ENCODE measurements around the gene KAZN. TPM values are rescaled to one million over a fixed set of nuclear protein-coding genes. Genes with fewer than 3 reads are reported as not detected.

The KAZN gene
- total RNA-seq, 1 experiment from 2014 or later: 15.6 TPM

DNA sequence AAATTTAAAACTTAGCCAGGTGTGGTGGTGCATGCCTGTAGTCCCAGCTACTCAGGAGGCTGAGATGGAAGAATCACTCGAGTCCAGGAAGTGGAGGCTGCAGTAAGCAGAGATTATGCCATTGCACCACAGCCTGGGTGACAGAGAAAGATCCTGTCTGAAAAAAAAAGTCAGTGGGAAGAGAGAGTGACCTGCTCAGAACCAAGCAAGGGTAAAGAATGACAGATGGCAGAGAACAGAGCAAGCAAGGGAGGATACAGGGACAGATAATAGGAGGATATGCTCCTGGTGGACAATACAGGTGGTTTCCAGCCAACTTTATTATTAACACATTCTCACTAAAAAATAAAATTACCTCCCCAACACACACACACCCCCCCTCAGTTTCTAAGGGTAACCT, 550.5 kb downstream of the KAZN start:
- no peaks in the 10 kb centered on the region for H3K9me2 ChIP-seq (ENCODE audit: insufficient read depth)
- no peak overlapping the region for H2AFZ ChIP-seq
- CTCF ChIA-PET: no interaction called here
- no peaks in the 10 kb centered on the region for H3F3A ChIP-seq (ENCODE audit: insufficient read depth, low read depth)
- no peak for DNase-seq
- H3K27ac ChIP-seq: no peak overlapping the region
- no peaks in the 10 kb centered on the region for H3K9me3 ChIP-seq (ENCODE audit: insufficient read depth, low read depth)
- TF ChIP-seq, protein P1, sequence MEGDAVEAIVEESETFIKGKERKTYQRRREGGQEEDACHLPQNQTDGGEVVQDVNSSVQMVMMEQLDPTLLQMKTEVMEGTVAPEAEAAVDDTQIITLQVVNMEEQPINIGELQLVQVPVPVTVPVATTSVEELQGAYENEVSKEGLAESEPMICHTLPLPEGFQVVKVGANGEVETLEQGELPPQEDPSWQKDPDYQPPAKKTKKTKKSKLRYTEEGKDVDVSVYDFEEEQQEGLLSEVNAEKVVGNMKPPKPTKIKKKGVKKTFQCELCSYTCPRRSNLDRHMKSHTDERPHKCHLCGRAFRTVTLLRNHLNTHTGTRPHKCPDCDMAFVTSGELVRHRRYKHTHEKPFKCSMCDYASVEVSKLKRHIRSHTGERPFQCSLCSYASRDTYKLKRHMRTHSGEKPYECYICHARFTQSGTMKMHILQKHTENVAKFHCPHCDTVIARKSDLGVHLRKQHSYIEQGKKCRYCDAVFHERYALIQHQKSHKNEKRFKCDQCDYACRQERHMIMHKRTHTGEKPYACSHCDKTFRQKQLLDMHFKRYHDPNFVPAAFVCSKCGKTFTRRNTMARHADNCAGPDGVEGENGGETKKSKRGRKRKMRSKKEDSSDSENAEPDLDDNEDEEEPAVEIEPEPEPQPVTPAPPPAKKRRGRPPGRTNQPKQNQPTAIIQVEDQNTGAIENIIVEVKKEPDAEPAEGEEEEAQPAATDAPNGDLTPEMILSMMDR (conservative IDR thresholded peaks at IDR 0.05): no peak
- no peak for TF ChIP-seq EZH2 (IDR thresholded peaks at IDR 0.05; ENCODE audit: low read depth)
- no peaks in the 10 kb centered on the region for H3K4me1 ChIP-seq (replicated peaks; ENCODE audit: insufficient read depth)
- no TSS peak for BruUV-seq (replicated peaks)
- no peaks in the 10 kb centered on the region for H4K20me1 ChIP-seq (ENCODE audit: insufficient read depth)
- intact Hi-C loops (cut with micrococcal nuclease; ENCODE audit: unreplicated experiment): no loop called here
- H3K79me2 ChIP-seq (ENCODE audit: low read depth): no peaks in the 10 kb centered on the region
- H3K36me3 ChIP-seq (ENCODE audit: low read depth): no peaks in the 10 kb centered on the region
- POLR2A ChIA-PET (ENCODE audit: unreplicated experiment): no interaction called here
- no peaks in the 10 kb centered on the region for H3K27me3 ChIP-seq (ENCODE audit: insufficient read depth, low read depth)
- no peak overlapping the region for H3K4me3 ChIP-seq
- H3K4me2 ChIP-seq: no peak overlapping the region

DNA sequence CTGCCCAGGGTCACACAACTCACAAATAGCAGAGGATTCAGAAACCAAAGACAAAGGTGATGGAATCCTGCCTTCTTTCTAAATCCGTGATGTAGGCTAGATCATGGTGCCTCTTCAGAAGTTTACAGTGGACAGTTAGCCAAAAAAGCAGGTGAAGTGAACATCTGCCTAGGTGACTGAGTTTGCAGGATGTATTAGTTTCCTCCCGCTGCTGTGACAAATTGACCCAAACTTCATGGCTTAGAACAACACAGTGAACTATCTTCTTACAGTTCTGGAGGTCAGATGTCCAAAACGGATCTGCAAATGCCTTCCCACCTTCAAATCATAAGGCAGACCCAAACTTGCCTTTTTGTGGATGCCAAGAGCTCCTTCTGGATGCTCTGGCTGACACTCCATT, 551.9 kb downstream of the KAZN start:
- Histone ChIP-seq H3K79me2 (ENCODE audit: low read depth) (peaks cover 11% of the 10 kb centered on the region), H3K27me3 (ENCODE audit: insufficient read depth, low read depth) (no peaks in the 10 kb centered on the region), H3K4me3 (no peak overlapping the region), H3K4me1 (replicated peaks; ENCODE audit: insufficient read depth) (no peaks in the 10 kb centered on the region), H3K4me2 (no peak overlapping the region), H3K36me3 (ENCODE audit: low read depth) (no peaks in the 10 kb centered on the region), H4K20me1 (ENCODE audit: insufficient read depth) (no peaks in the 10 kb centered on the region), H2AFZ (no peak overlapping the region), H3F3A (ENCODE audit: insufficient read depth, low read depth) (no peaks in the 10 kb centered on the region), H3K27ac (no peak overlapping the region), H3K9me2 (ENCODE audit: insufficient read depth) (no peaks in the 10 kb centered on the region), H3K9me3 (ENCODE audit: insufficient read depth, low read depth) (no peaks in the 10 kb centered on the region)
- CTCF ChIA-PET: interaction anchor here (0.8 to 1.2 kb wide), 3 partner anchors 8 to 122 kb away, joined by 3 read pairs; no protein-coding TSS in a partner anchor
- BruUV-seq (replicated peaks): no TSS peak
- DNase-seq: no peak
- POLR2A ChIA-PET (ENCODE audit: unreplicated experiment): no interaction called here
- TF ChIP-seq EZH2 (IDR thresholded peaks at IDR 0.05; ENCODE audit: low read depth): no peak
- TF ChIP-seq, protein P1 (conservative IDR thresholded peaks at IDR 0.05): no peak
- intact Hi-C loops (cut with micrococcal nuclease; ENCODE audit: unreplicated experiment): loop anchor here (5.0 to 10.0 kb wide), 2 partner anchors 267 to 374 kb away; partner anchors contain the start of genes CASP9 and DNAJC16

DNA sequence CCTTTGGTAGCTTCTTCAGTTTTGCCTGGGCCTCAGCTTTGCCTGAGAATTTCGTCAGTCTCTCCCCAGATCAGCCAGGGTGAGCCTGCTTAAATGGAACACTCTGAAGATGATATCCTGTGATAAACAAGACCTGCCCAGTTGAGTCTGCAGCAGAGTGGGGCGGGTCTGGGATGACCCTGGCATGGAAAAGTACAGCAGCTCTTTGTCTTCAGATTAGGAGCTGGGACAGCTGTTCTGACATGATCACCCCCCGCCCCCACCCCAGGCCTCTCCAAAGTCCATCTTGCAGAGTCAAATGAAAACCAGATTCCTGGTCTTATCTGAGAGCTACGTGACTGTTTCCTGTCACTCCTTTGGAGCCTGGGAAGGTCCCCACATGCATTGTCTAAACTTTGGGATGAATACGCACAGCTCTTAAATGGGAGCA, 552.9 kb downstream of the KAZN start:
- H3K36me3 ChIP-seq (ENCODE audit: low read depth): no peaks in the 10 kb centered on the region
- intact Hi-C loops (cut with micrococcal nuclease; ENCODE audit: unreplicated experiment): loop anchor here (5.0 to 10.0 kb wide), 2 partner anchors 266 to 373 kb away; partner anchors contain the start of genes CASP9 and DNAJC16
- no peaks in the 10 kb centered on the region for H3K27me3 ChIP-seq (ENCODE audit: insufficient read depth, low read depth)
- TF ChIP-seq EZH2 (IDR thresholded peaks at IDR 0.05; ENCODE audit: low read depth): no peak
- TF ChIP-seq, protein P1 (conservative IDR thresholded peaks at IDR 0.05): no peak
- no peak overlapping the region for H2AFZ ChIP-seq
- H3K4me3 ChIP-seq: no peak overlapping the region
- no peaks in the 10 kb centered on the region for H3K9me2 ChIP-seq (ENCODE audit: insufficient read depth)
- H3K4me2 ChIP-seq: peak overlapping the region; percentile 88
- H3F3A ChIP-seq (ENCODE audit: insufficient read depth, low read depth): no peaks in the 10 kb centered on the region
- H3K9me3 ChIP-seq (ENCODE audit: insufficient read depth, low read depth): no peaks in the 10 kb centered on the region
- no TSS peak for BruUV-seq (replicated peaks)
- no peaks in the 10 kb centered on the region for H4K20me1 ChIP-seq (ENCODE audit: insufficient read depth)
- no peaks in the 10 kb centered on the region for H3K4me1 ChIP-seq (replicated peaks; ENCODE audit: insufficient read depth)
- ChIA-PET CTCF (interaction anchor here (0.6 to 1.2 kb wide), 4 partner anchors 9 to 875 kb away, joined by 3 to 9 read pairs (median 3); no protein-coding TSS in a partner anchor), POLR2A (ENCODE audit: unreplicated experiment) (interaction anchor here (0.7 kb wide), 1 partner anchor 27 kb away, joined by 24 read pairs; no protein-coding TSS in a partner anchor)
- H3K79me2 ChIP-seq (ENCODE audit: low read depth): peaks cover 12% of the 10 kb centered on the region
- no peak for DNase-seq
- no peak overlapping the region for H3K27ac ChIP-seq
